Measurements from ENCODE around the gene PDE11A. TPM values are rescaled to one million over a fixed set of nuclear protein-coding genes. Genes with fewer than 3 reads are reported as not detected.

PDE11A gene
- total RNA-seq, 1 experiment from 2014 or later = 0.61 TPM

- H3K27me3 ChIP-seq (ENCODE audit: insufficient read depth, low read length) = no peaks in the 10 kb centered on the region
- ATAC-seq = peak; percentile 85
- no peak overlapping the region for H3K27ac ChIP-seq (ENCODE audit: low read depth, low read length)
- BruUV-seq (replicated peaks) = no TSS peak
- DNase-seq (ENCODE audit: low read depth, low spot score) = peak; percentile 18
- H2AFZ ChIP-seq (ENCODE audit: low read depth, low read length, poor library complexity, severe bottlenecking) = no peak overlapping the region
- no peaks in the 10 kb centered on the region for H3K9me3 ChIP-seq (ENCODE audit: control insufficient read depth in 1 of 2, insufficient read depth in 1 of 2, low read depth in 1 of 2, low read length in 2 of 2)
- no peak overlapping the region for H3K4me3 ChIP-seq (replicated peaks in 1 of 2; ENCODE audit: low read depth in 1 of 2, low read length in 2 of 2)
- ChIA-PET POLR2A (no interaction called here), CTCF (interaction anchor here (2.2 kb wide), 1 partner anchor 8 kb away, joined by 7 read pairs; no protein-coding TSS in a partner anchor), RAD21 (ENCODE audit: low non-redundant PET in 1 of 2, low total read pairs in 2 of 2, uncharacterized antibody in 2 of 2, unreplicated experiment in 2 of 2) (no interaction called here)
- H3K36me3 ChIP-seq (ENCODE audit: control insufficient read depth in 1 of 2, insufficient read depth in 2 of 2, low read length in 2 of 2) = no peaks in the 10 kb centered on the region
- no peak for TF ChIP-seq JUND (IDR thresholded peaks at IDR 0.05)
- TF ChIP-seq TCF7L2 (IDR thresholded peaks at IDR 0.05; ENCODE audit: borderline replicate concordance, extremely low read depth, insufficient read depth, insufficient read length) = no peak
- no peak for TF ChIP-seq POLR2A (IDR thresholded peaks at IDR 0.05; ENCODE audit: borderline replicate concordance, extremely low read depth, insufficient read depth, insufficient read length)
- TF ChIP-seq EGR1 (IDR thresholded peaks at IDR 0.05; ENCODE audit: low read depth) = no peak
- no peak for TF ChIP-seq FOSL1 (IDR thresholded peaks at IDR 0.05; ENCODE audit: low read depth)
- TF ChIP-seq YY1 (IDR thresholded peaks at IDR 0.05; ENCODE audit: extremely low read depth, insufficient replicate concordance, low read depth, low read length) = no peak
- TF ChIP-seq SRF (IDR thresholded peaks at IDR 0.05; ENCODE audit: low read depth) = no peak
- TF ChIP-seq ZBTB33 (IDR thresholded peaks at IDR 0.05; ENCODE audit: extremely low read depth, insufficient replicate concordance, low read length) = no peak
- no peak for TF ChIP-seq CBX3 (IDR thresholded peaks at IDR 0.05; ENCODE audit: low read depth)
- TF ChIP-seq ZFX (IDR thresholded peaks at IDR 0.05) = no peak
- TF ChIP-seq EZH2 (IDR thresholded peaks at IDR 0.05) = no peak
- TF ChIP-seq EZH2phosphoT487 (IDR thresholded peaks at IDR 0.05; ENCODE audit: borderline replicate concordance) = no peak
- no peak for TF ChIP-seq SIN3A (IDR thresholded peaks at IDR 0.05; ENCODE audit: low read depth)
- no peaks in the 10 kb centered on the region for H3K9me2 ChIP-seq (ENCODE audit: insufficient read depth)
- peak overlapping the region; percentile 40; the same call in 1 of the 2 replicates for H3K4me2 ChIP-seq (ENCODE audit: low read length)
- H3K9ac ChIP-seq (ENCODE audit: low read length) = no peak overlapping the region
- H3K79me2 ChIP-seq (ENCODE audit: insufficient read depth, low read length) = no peaks in the 10 kb centered on the region
- H4K20me1 ChIP-seq (ENCODE audit: insufficient read depth) = no peaks in the 10 kb centered on the region
- H3K4me1 ChIP-seq (ENCODE audit: control insufficient read depth in 1 of 2, insufficient read depth in 2 of 2, low read length in 2 of 2) = peaks cover 0 to 5% of the 10 kb centered on the region in 2 experiments; a peak in 2 of 4 replicates
- intact Hi-C loops (cut with micrococcal nuclease) = no loop called here
Measured at GRCh38 chr2:177771191-177771590, 301.4 kb downstream of the PDE11A start.
